HG03025 (cell line): ENCODE data around the gene BEAN1.

ENCODE experiments used
- ATAC-seq: cut with Tn5 transposase; IDR thresholded peaks from one replicate; pipeline ENCODE4 v1.9.1; 2021; ENCODE audit warnings: mild to moderate bottlenecking, moderate library complexity; ENCODE audit not compliant: unreplicated experiment, low FRiP score

Gene BEAN1

DNA sequence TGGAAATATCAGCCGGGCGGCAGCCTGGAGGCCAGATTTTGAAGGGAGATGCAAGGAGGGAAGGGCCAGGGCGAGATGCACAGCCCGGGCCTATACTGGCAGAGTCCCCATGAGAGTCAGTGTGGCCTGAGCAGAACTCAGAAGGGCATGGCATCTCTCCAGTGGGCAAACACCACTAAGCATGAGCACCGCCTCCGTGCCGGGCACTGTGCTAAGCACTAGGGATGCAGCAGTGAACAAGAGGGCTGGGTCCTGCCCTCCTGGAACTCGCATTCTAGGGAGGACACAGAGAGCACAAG, 89.4 kb downstream of the BEAN1 start:
- peak; percentile 6 for ATAC-seq

DNA sequence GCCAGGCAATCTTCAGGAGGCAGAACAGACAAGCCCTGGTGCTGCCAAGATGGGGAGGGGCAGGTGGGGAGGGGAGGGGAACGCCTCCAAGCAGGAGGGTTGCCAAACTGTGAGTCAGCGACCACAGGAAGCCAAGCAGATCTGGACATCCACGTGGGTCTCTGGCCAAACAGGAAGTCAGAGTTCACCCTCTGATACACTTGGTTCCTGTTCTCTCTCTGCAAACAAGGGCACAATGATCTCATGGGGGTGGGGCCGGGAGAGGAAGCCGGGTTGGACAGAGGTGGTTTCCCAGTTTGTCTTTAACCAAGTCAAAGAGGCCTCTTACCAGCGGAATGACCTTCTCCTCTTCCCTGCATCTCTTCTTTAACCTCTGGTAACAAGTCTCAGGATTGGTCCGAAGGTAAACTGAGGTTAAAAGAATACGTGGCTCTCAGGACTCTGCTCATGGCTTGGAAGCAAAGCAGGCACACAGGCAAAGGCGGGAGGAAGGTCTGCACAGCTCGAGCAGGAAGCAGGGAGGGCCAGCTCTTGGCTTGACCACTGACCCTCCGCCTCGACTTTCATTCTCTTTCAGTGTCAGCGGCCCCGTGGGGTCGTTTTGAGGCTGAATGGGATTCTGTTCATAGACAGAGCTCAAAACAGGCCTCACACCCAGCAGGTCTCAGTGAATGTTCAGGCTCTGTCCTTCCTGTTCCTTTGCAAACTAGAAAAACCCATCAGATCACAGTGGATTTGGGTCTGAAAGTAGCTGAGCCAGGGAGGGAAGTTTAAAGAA, 89.9 kb downstream of the BEAN1 start:
- peak; percentile 92 for ATAC-seq

DNA sequence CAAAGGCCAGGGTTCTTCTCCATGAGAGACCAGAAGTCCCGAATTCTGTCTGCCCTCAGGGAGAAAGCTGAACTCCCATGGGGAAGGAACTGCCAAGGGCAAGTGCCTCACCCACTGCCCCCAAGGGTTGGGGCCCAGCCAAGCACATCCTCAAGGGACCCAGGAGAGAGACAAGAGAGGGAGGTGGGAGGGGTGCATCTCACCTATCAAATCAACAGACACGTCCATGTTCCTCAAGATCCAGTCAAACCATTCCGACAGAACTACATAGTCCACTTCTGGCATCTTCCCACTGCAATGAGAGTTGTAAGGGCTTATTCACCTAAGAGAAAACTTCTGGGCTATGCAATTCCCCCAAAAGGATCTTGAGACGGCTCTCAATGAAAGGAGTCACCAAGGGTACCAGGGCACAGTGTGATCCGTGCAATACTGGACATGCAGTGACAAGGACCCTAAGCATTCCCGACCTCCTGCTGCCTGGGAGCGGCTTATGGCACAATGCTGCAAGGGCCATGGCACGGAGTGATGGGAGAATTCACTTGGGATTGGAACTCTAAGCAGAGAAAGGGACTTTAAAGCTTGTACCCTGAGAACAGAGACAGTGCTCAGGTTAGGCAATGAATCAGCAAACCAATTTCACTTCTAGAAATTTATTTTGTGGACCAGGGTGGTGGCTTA, 90.6 kb downstream of the BEAN1 start:
- no peak for ATAC-seq

GRCh38 chr16:66519482-66520373, 92.6 kb downstream of the BEAN1 start:
- no peak for ATAC-seq

- no peak for ATAC-seq
Measured at GRCh38 chr16:66520406-66521170, 93.5 kb downstream of the BEAN1 start.

GRCh38 chr16:66521252-66521713, 94.2 kb downstream of the BEAN1 start:
- ATAC-seq: no peak

DNA sequence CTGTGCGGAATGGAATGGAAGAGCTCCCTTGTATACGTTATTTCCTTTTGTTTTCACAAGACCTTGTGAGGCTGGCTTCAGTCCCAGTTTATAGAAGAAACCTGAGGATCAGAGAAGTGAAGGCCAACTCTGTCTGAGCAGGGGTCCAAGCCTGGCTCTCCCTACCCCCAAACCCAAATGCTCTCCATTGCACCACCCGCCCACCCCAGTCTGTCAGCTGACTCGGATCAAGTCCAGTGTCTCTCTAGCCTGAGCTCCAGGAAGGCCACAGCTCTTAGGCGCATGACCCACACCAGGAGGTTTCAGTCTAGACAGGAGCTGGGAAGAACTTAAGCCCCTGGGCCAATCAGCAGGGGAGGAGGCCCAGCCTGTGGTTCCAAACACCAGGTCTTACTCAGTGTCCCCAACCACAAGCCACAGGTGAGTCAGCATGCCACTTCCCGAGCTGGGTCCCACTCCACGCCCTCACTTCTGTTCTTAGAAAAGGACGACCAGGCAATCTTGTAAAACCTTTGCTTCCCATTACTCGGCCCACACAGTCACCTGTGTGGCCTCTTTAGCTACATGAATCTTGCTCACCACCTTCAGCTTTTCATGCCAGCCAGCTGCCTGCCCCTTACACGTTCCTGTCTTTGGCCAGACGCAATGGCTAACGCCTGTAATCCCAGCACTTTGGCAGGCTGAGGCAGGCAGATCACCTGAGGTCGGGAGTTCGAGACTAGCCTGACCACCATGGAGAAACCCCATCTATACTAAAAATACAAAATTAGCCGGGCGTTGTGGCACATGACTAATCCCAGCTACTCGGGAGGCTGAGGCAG, 95.1 kb downstream of the BEAN1 start:
- peak; percentile 64 for ATAC-seq

DNA sequence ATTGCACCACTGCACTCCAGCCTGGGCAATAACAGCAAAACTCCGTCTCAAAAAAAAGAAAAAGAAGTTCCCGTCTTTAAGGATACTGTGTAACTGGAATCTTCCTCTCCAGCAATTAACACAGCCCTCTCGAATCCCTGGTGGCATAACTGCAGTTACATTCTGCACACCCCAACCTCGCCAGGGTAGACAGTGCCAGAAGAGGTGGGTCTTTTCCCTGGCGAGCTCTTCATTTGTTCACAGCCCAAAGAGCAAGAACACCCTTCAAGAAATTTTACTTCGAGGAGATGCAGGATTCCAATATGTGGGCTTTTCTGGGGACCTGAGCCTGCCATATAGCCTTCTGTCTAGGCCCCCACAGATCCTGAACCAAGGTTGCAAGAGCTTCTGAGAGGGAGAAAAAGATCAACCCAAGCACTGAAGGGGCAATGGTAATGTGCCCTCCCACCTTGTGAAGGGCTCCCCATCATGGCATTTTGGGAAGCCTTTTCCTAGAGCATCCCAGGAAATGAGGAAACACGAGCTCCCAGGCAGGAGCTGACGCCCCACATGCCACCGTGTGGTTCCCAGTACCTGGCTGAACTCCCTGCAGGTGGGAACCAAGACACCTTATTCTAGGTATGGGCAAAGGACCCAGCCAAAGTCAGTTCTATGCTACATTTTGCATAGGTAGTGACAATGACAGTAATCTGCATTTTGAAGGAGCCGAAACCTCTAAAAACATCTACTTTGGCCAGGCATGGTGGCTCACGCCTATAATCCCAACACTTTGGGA, 95.9 kb downstream of the BEAN1 start:
- no peak for ATAC-seq

GRCh38 chr16:66523861-66524354, 96.8 kb downstream of the BEAN1 start:
- no peak for ATAC-seq

DNA sequence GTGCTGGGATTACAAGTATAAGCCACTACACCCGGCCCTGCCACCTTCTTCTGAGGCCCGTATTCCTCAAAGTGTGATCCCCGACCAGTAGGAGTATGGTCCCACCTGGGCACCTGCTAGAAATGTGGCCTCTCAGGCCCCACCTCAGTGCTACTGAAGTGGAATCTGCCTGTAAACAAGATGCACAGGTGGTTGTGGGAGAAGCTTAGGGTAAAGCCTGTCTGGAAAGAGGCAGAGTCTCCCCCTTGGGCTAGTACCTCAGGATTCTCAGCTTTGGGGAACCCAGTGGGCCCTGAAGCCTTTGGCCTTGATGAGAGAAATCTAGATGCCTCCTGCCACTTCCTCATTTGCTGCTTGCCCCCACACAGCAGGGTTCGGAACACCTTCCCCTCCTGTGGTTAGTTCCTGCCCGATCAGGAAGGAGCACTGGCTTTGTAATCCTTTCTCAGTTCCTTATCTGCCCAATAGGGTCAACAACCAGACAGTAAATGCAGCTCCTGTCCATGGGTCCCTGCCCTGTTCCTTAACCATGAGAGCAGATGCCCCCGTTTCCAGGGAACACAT, 97.6 kb downstream of the BEAN1 start:
- ATAC-seq: peak; percentile 34

- no peak for ATAC-seq
Measured at GRCh38 chr16:66525396-66526180, 98.5 kb downstream of the BEAN1 start.

- no peak for ATAC-seq
Measured at GRCh38 chr16:66528294-66528693, 101.2 kb downstream of the BEAN1 start.

DNA sequence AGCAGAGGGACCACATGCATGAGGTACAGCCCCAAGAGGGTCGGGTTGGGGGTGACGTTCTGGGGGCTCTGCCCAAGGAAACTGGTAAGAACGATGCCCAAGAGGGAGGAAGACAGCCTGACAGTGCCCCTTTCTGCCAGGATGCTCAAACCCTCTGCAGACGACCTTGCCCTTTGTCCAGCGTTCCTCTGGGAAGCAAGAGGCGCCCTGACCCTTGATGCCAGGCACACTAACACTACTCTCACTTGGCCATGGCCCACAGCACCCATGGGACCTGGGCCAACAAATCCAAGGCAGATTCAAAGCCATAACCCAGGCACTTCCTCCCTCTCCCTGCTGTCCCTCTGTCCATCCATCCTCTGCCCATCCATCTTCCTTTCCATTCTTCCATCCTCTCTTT, 102.4 kb downstream of the BEAN1 start:
- ATAC-seq: no peak
